Measurements from ENCODE around the gene ZNF165. TPM values are rescaled to one million over a fixed set of nuclear protein-coding genes. Genes with fewer than 3 reads are reported as not detected.
A peak's percentile ranks its signal among the peaks of the same experiment; 100 is the strongest.

ZNF165 gene
- total and polyA plus RNA-seq, 12 donors: 0.56 to 3.9 (median 0.97) TPM

- 32 to 49% (median 38%) methylated on average over 1 of the region's 1 CpG for WGBS, 4 donors
- no peaks in the 10 kb centered on the region for H3K27me3 ChIP-seq
- no peak for DNase-seq
- H3K27ac ChIP-seq: peak overlapping the region in 1 of 5 donors; percentile 15
- no peaks in the 10 kb centered on the region for H3K36me3 ChIP-seq (replicated peaks in 1 of 2)
- no peaks in the 10 kb centered on the region for H3K9me3 ChIP-seq (replicated peaks in 1 of 3)
- intact Hi-C loops (cut with DNase I): loop anchor here (5.0 to 10.0 kb wide), 2 partner anchors 220 to 223 kb away; no protein-coding TSS in a partner anchor
- TF ChIP-seq CTCF (IDR thresholded peaks at IDR 0.05) (no peak), POLR2A (IDR thresholded peaks at IDR 0.05) (no peak)
- peaks cover 5 to 31% of the 10 kb centered on the region in 2 donors for H3K4me1 ChIP-seq (replicated peaks in 1 of 2)
- H3K4me3 ChIP-seq: no peak overlapping the region
Observed at GRCh38 chr6:28134716-28135115, 54.3 kb downstream of the ZNF165 start.

- intact Hi-C loops (cut with DNase I): loop anchor here in 1 of 2 donors (10.0 kb wide), 1 partner anchor 219 kb away; no protein-coding TSS in a partner anchor
- Histone ChIP-seq H3K4me3 (no peak overlapping the region), H3K36me3 (replicated peaks in 1 of 2) (no peaks in the 10 kb centered on the region), H3K27me3 (no peaks in the 10 kb centered on the region), H3K9me3 (replicated peaks in 1 of 3) (no peaks in the 10 kb centered on the region), H3K27ac (peak overlapping the region in 1 of 5 donors; percentile 94), H3K4me1 (replicated peaks in 1 of 2) (peaks cover 5 to 31% of the 10 kb centered on the region in 2 donors)
- no peak for TF ChIP-seq POLR2A (IDR thresholded peaks at IDR 0.05)
- TF ChIP-seq CTCF (IDR thresholded peaks at IDR 0.05): no peak
- 22 to 28% (median 23%) methylated on average over 3 of the region's 3 CpGs for WGBS, 4 donors
- DNase-seq: no peak
Observed at GRCh38 chr6:28135393-28135792, 55.0 kb downstream of the ZNF165 start.

- no peaks in the 10 kb centered on the region for H3K36me3 ChIP-seq (replicated peaks in 1 of 2)
- DNase-seq: peak; percentile 88 to 97 (median 96)
- H3K9me3 ChIP-seq (replicated peaks in 1 of 3): no peaks in the 10 kb centered on the region
- 0 to 1% (median 0%) methylated on average over 33 to 58 of the region's 58 CpGs for WGBS, 4 donors
- TF ChIP-seq CTCF (IDR thresholded peaks at IDR 0.05) (no peak), POLR2A (IDR thresholded peaks at IDR 0.05) (peak; percentile 50 to 67)
- peak overlapping the region; percentile 54 to 90 (median 72) for H3K4me3 ChIP-seq
- H3K27ac ChIP-seq: peak overlapping the region; percentile 89 to 96 (median 95)
- H3K27me3 ChIP-seq: no peaks in the 10 kb centered on the region
- H3K4me1 ChIP-seq (replicated peaks in 1 of 2): peaks cover 5 to 31% of the 10 kb centered on the region in 2 donors
- intact Hi-C loops (cut with DNase I): loop anchor here in 1 of 2 donors (10.0 kb wide), 1 partner anchor 218 kb away; no protein-coding TSS in a partner anchor
Observed at GRCh38 chr6:28136585-28137504, 56.5 kb downstream of the ZNF165 start.

- Histone ChIP-seq H3K9me3 (replicated peaks in 1 of 3) (no peaks in the 10 kb centered on the region), H3K36me3 (replicated peaks in 1 of 2) (no peaks in the 10 kb centered on the region), H3K27ac (peak overlapping the region; percentile 89 to 96 (median 95)), H3K27me3 (no peaks in the 10 kb centered on the region), H3K4me3 (peak overlapping the region in 2 of 4 donors; percentile 76 to 90), H3K4me1 (replicated peaks in 1 of 2) (peaks cover 5 to 34% of the 10 kb centered on the region in 2 donors)
- intact Hi-C loops (cut with DNase I): loop anchor here in 1 of 2 donors (10.0 kb wide), 1 partner anchor 217 kb away; no protein-coding TSS in a partner anchor
- no peak for DNase-seq
- TF ChIP-seq POLR2A (IDR thresholded peaks at IDR 0.05) (no peak), CTCF (IDR thresholded peaks at IDR 0.05) (no peak)
- WGBS, 4 donors: 1 to 3% (median 2%) methylated on average over 6 of the region's 6 CpGs
Observed at GRCh38 chr6:28137505-28137981, 57.2 kb downstream of the ZNF165 start.

Measured in adrenal gland (tissue), 12 donors.